Breast epithelium (tissue), 3 donors: ENCODE results near the gene MYRF.

Source experiments
- CTCF ChIP-seq, 3 donors: fragments of 450-650 bp; IDR thresholded peaks; one replicate each; pipeline ENCODE4 v1.5.1; 2016 to 2017; ENCODE audit warnings: antibody characterized with exemption in 3 of 3, mild to moderate bottlenecking in 3 of 3, moderate library complexity in 3 of 3
- POLR2AphosphoS5 ChIP-seq, 3 donors: sonication (generic); formaldehyde crosslinking; IDR thresholded peaks; one replicate each; pipeline ENCODE4 v1.6.1; 2017; ENCODE audit warnings: antibody characterized with exemption in 3 of 3

- no peak for TF ChIP-seq CTCF (IDR thresholded peaks at IDR 0.05)
- no peak for TF ChIP-seq POLR2AphosphoS5 (IDR thresholded peaks at IDR 0.05)
These were observed 33.5 kb downstream of the MYRF start for GRCh38 chr11:61785837-61786402.
